GM23338 (cell line): ENCODE results near the gene B4GALT6.

Experiments used
- CTCF ChIP-seq, 2 experiments: fragments of 200-600 bp in 1 of 2; sonication (generic) in 1 of 2; conservative IDR thresholded peaks; 2 replicates each; pipeline versions ENCODE4 v1.5.1 to v1.6.1; 2016 to 2017; ENCODE audit warnings: antibody characterized with exemption in 2 of 2, low read depth in 2 of 2, mild to moderate bottlenecking in 2 of 2, moderate library complexity in 1 of 2
- EZH2 ChIP-seq: fragments of 200-600 bp; sonication (generic); IDR thresholded peaks from one replicate; pipeline ENCODE4 v1.8.0; 2017; ENCODE audit warnings: antibody characterized with exemption, mild to moderate bottlenecking, low read depth; ENCODE audit not compliant: unreplicated experiment

DNA sequence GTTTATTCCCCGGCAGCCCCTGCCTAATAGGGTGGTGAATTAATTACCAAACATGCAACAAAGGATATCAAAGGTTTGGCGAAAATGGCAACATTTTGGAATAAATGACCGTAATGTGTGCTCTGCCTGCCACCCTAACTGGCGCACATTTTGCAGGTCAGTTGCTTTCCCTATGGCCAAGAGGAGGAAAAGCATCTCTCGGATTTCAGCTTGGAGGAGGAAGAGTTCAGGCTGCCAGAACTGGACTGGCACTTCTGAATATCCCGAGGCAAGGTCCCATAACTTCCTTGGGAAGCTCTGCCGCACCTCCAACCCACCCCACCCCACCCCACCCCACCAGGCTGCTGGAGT is 39.2 kb upstream of the B4GALT6 start:
- TF ChIP-seq EZH2 (no peak), CTCF (conservative IDR thresholded peaks at IDR 0.05; ENCODE audit: low read depth in 2 of 2) (no peak)
